Measurements from ENCODE around the gene HPS6. TPM values are rescaled to one million over a fixed set of nuclear protein-coding genes. Genes with fewer than 3 reads are reported as not detected.

HPS6 gene
- total RNA-seq, 1 experiment from 2014 or later: 18.7 TPM

GRCh38 chr10:102038410-102038809, 26.7 kb upstream of the HPS6 start:
- ChIA-PET CTCF (interaction anchor here (1.4 kb wide), 1 partner anchor 17 kb away, joined by 3 read pairs; the partner anchor contains the start of gene ARMH3), POLR2A (no interaction called here)
- Mint-ChIP-seq H3K27ac (no peak overlapping the region), H3K9me3 (0 out of 2 replicates have a peak, but pooled peaks cover 3% of the 10 kb centered on the region), H3K36me3 (peaks cover 52% of the 10 kb centered on the region), H3K27me3 (ENCODE audit: low read depth) (no peaks in the 10 kb centered on the region), H3K4me3 (no peak overlapping the region), H3K4me1 (no peaks in the 10 kb centered on the region)
- ATAC-seq: no peak
- no peak for DNase-seq (ENCODE audit: low spot score)
- TF ChIP-seq ZNF512 (CRISPR knock-in tag; IDR thresholded peaks at IDR 0.05; ENCODE audit: borderline replicate concordance): no peak
- no peak for TF ChIP-seq ZNF532 (CRISPR knock-in tag; IDR thresholded peaks at IDR 0.05; ENCODE audit: borderline replicate concordance)
- no peak for TF ChIP-seq PRRX2 (CRISPR knock-in tag; IDR thresholded peaks at IDR 0.05)

GRCh38 chr10:102040305-102041050, 24.7 kb upstream of the HPS6 start:
- H3K36me3 Mint-ChIP-seq: peaks cover 37% of the 10 kb centered on the region
- ATAC-seq (no peak), DNase-seq (ENCODE audit: low spot score) (no peak)
- TF ChIP-seq JAZF1 (CRISPR knock-in tag; IDR thresholded peaks at IDR 0.05) (no peak), ZNF121 (CRISPR knock-in tag; IDR thresholded peaks at IDR 0.05) (no peak), HMGA2 (CRISPR knock-in tag; IDR thresholded peaks at IDR 0.05) (no peak), ZBTB21 (CRISPR knock-in tag; IDR thresholded peaks at IDR 0.05; ENCODE audit: borderline replicate concordance) (no peak), CREM (CRISPR knock-in tag; IDR thresholded peaks at IDR 0.05) (no peak), ARID4B (CRISPR knock-in tag; IDR thresholded peaks at IDR 0.05; ENCODE audit: borderline replicate concordance) (no peak), ERG (CRISPR knock-in tag; IDR thresholded peaks at IDR 0.05) (no peak)
- H3K27ac Mint-ChIP-seq: no peak overlapping the region
- no peak overlapping the region for H3K4me3 Mint-ChIP-seq
- no peaks in the 10 kb centered on the region for H3K27me3 Mint-ChIP-seq (ENCODE audit: low read depth)
- H3K4me1 Mint-ChIP-seq: no peaks in the 10 kb centered on the region
- POLR2A ChIA-PET: no interaction called here
- CTCF ChIA-PET: interaction anchor here (0.8 kb wide), 1 partner anchor 200 kb away, joined by 4 read pairs; no protein-coding TSS in a partner anchor
- H3K9me3 Mint-ChIP-seq: 0 out of 2 replicates have a peak, but pooled peaks cover 3% of the 10 kb centered on the region

Measured in WTC11 (cell line).